ENCODE data around the gene SEZ6L. TPM values are rescaled to one million over a fixed set of nuclear protein-coding genes. Genes with fewer than 3 reads are reported as not detected.

SEZ6L gene
- polyA plus RNA-seq, 1 donor (not counting 4 experiments of a cell fraction or from before 2014, with no cell fraction given), result not detected

DNA sequence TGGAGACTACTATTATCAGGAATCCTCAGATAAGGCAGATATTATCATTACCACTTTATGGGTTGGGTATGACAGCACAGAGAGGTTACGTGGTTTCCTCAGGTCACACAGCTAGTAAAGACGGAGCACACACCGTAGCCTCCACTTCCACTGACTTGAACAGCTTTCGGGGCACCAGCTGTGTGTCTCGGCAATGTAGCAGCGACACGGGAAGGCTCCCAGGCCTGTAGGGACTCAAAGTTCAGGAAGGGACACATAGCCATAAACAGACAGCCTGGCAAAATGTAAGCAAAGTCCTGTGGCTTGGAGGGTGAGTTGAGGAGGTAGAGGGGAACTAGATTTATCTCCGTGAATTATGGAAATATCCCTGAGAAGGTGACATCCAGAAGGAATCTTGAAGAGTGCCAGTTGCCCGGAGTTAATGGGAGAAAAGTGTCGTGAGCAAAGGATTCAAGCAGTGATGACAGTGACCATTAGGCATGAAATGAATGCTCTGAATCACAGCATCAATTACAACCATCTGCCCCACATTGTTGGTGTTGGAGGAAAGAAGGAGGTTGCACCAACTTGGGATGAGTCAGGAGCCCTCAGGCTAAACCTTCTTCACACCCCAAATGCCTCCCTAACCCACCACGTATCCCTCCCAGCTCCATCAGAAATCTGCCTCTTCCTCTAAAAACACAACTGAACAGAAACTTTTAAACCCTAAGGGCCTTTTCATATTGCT lies 153.1 kb downstream of the SEZ6L start:
- DNase-seq (ENCODE audit: low read depth, low spot score), result peak; percentile 76
- Histone ChIP-seq H3K4me3 (ENCODE audit: control insufficient read depth in 2 of 3, extremely low read depth in 1 of 3, insufficient read depth in 2 of 3, low read depth in 1 of 3, low read length in 3 of 3) (no peak overlapping the region), H3K4me2 (ENCODE audit: control insufficient read depth, extremely low read depth, insufficient read depth, low read depth, low read length) (peak overlapping the region; percentile 31), H4K20me1 (ENCODE audit: control insufficient read depth, extremely low read depth, insufficient read depth, low read length) (no peaks in the 10 kb centered on the region), H3K9ac (ENCODE audit: control insufficient read depth, extremely low read depth, insufficient read depth, low read length) (no peak overlapping the region), H3K9me3 (ENCODE audit: control insufficient read depth, low read depth, low read length) (no peaks in the 10 kb centered on the region), H3K9me1 (ENCODE audit: control insufficient read depth, extremely low read depth, insufficient read depth, low read length) (no peaks in the 10 kb centered on the region), H2AFZ (ENCODE audit: control insufficient read depth, low read length) (peak overlapping the region; percentile 31), H3K36me3 (ENCODE audit: control insufficient read depth in 2 of 2, extremely low read depth in 1 of 2, insufficient read depth in 2 of 2, low read length in 2 of 2) (no peaks in the 10 kb centered on the region), H3K27me3 (ENCODE audit: control insufficient read depth, extremely low read depth, insufficient read depth, low read length) (peaks cover 6% of the 10 kb centered on the region), H3K79me2 (ENCODE audit: control insufficient read depth, insufficient read depth, low read length) (no peaks in the 10 kb centered on the region), H3K4me1 (ENCODE audit: control insufficient read depth, extremely low read depth, insufficient read depth, low read length) (peaks cover 19% of the 10 kb centered on the region), H3K27ac (ENCODE audit: control insufficient read depth, insufficient read depth, low read length) (peak overlapping the region; percentile 28)
- FAIRE-seq, result peak; percentile 100
- TF ChIP-seq EZH2 (IDR thresholded peaks at IDR 0.05; ENCODE audit: low read length), result no peak
- TF ChIP-seq, protein P1, sequence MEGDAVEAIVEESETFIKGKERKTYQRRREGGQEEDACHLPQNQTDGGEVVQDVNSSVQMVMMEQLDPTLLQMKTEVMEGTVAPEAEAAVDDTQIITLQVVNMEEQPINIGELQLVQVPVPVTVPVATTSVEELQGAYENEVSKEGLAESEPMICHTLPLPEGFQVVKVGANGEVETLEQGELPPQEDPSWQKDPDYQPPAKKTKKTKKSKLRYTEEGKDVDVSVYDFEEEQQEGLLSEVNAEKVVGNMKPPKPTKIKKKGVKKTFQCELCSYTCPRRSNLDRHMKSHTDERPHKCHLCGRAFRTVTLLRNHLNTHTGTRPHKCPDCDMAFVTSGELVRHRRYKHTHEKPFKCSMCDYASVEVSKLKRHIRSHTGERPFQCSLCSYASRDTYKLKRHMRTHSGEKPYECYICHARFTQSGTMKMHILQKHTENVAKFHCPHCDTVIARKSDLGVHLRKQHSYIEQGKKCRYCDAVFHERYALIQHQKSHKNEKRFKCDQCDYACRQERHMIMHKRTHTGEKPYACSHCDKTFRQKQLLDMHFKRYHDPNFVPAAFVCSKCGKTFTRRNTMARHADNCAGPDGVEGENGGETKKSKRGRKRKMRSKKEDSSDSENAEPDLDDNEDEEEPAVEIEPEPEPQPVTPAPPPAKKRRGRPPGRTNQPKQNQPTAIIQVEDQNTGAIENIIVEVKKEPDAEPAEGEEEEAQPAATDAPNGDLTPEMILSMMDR (optimal IDR thresholded peaks at IDR 0.05 in 1 of 3, IDR thresholded peaks at IDR 0.05 in 1 of 3, conservative IDR thresholded peaks at IDR 0.05 in 1 of 3; ENCODE audit: extremely low read depth in 1 of 3, insufficient read depth in 2 of 3, low read length in 3 of 3), result no peak
- dilution Hi-C loops (cut with MboI; ENCODE audit: extremely low pct_ligation_motif_present, low sequenced_read_pairs), result no loop called here

DNA sequence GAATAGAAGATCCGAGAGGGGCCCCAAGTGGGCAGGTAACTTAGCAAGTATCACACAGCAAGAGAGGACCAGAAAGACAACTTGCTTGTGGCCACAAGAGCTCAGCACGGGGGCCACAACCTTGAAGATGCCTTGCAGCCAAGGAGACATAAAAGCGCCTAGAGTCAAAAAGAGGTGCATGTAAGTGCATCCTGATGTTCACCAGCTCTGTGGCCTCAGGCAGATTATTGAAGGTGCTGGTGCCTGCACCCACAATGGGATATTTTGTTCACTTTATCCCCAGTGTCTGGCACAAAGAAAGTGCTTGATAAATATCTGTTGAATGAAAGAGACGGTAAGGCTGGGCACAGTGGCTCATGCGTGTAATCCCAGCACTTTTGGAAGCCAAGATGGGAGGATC lies 153.8 kb downstream of the SEZ6L start:
- FAIRE-seq (peak; percentile 82), DNase-seq (ENCODE audit: low read depth, low spot score) (peak; percentile 25)
- dilution Hi-C loops (cut with MboI; ENCODE audit: extremely low pct_ligation_motif_present, low sequenced_read_pairs), result no loop called here
- peak overlapping the region; percentile 28 for H3K27ac ChIP-seq (ENCODE audit: control insufficient read depth, insufficient read depth, low read length)
- no peak overlapping the region for H3K9ac ChIP-seq (ENCODE audit: control insufficient read depth, extremely low read depth, insufficient read depth, low read length)
- no peaks in the 10 kb centered on the region for H3K79me2 ChIP-seq (ENCODE audit: control insufficient read depth, insufficient read depth, low read length)
- H3K9me3 ChIP-seq (ENCODE audit: control insufficient read depth, low read depth, low read length), result no peaks in the 10 kb centered on the region
- H3K4me3 ChIP-seq (ENCODE audit: control insufficient read depth in 2 of 3, extremely low read depth in 1 of 3, insufficient read depth in 2 of 3, low read depth in 1 of 3, low read length in 3 of 3), result no peak overlapping the region
- H2AFZ ChIP-seq (ENCODE audit: control insufficient read depth, low read length), result no peak overlapping the region
- H4K20me1 ChIP-seq (ENCODE audit: control insufficient read depth, extremely low read depth, insufficient read depth, low read length), result no peaks in the 10 kb centered on the region
- H3K4me2 ChIP-seq (ENCODE audit: control insufficient read depth, extremely low read depth, insufficient read depth, low read depth, low read length), result peak overlapping the region; percentile 31
- peaks cover 3% of the 10 kb centered on the region for H3K27me3 ChIP-seq (ENCODE audit: control insufficient read depth, extremely low read depth, insufficient read depth, low read length)
- no peaks in the 10 kb centered on the region for H3K9me1 ChIP-seq (ENCODE audit: control insufficient read depth, extremely low read depth, insufficient read depth, low read length)
- peaks cover 19% of the 10 kb centered on the region for H3K4me1 ChIP-seq (ENCODE audit: control insufficient read depth, extremely low read depth, insufficient read depth, low read length)
- no peaks in the 10 kb centered on the region for H3K36me3 ChIP-seq (ENCODE audit: control insufficient read depth in 2 of 2, extremely low read depth in 1 of 2, insufficient read depth in 2 of 2, low read length in 2 of 2)
- TF ChIP-seq, protein P1 (optimal IDR thresholded peaks at IDR 0.05 in 1 of 3, IDR thresholded peaks at IDR 0.05 in 1 of 3, conservative IDR thresholded peaks at IDR 0.05 in 1 of 3; ENCODE audit: extremely low read depth in 1 of 3, insufficient read depth in 2 of 3, low read length in 3 of 3), result no peak
- TF ChIP-seq EZH2 (IDR thresholded peaks at IDR 0.05; ENCODE audit: low read length), result no peak
